Suprapubic skin (tissue), 4 donors: ENCODE data around the gene LNPEP. TPM values are rescaled to one million over a fixed set of nuclear protein-coding genes. Genes with fewer than 3 reads are reported as not detected.

Experiments used
- DNase-seq, 2 donors: peaks; one replicate each; pipeline ENCODE4 v3.0.0-alpha.2; 2019; ENCODE audit warnings: low spot score in 2 of 2
- H3K27ac ChIP-seq: fragments of 200-600 bp; sonication (generic); one replicate; pipeline ENCODE4 v1.5.1; 2019
- H3K27me3 ChIP-seq: fragments of 200-600 bp; sonication (generic); one replicate; pipeline ENCODE4 v1.5.1; 2019
- H3K36me3 ChIP-seq: fragments of 200-600 bp; sonication (generic); one replicate; pipeline ENCODE4 v1.5.1; 2019
- H3K4me1 ChIP-seq: fragments of 200-600 bp; sonication (generic); one replicate; pipeline ENCODE4 v1.5.1; 2019
- H3K4me3 ChIP-seq: fragments of 200-600 bp; sonication (generic); one replicate; pipeline ENCODE4 v1.5.1; 2019; ENCODE audit warnings: mild to moderate bottlenecking
- H3K9me3 ChIP-seq: fragments of 200-600 bp; sonication (generic); one replicate; pipeline ENCODE4 v1.5.1; 2019
- EP300 ChIP-seq: sonication (generic); formaldehyde crosslinking; IDR thresholded peaks from one replicate; pipeline ENCODE4 v1.6.1; 2017; ENCODE audit warnings: antibody characterized with exemption
- POLR2A ChIP-seq, 2 donors: fragments of 450-650 bp; IDR thresholded peaks; one replicate each; pipeline ENCODE4 v1.6.1; 2017; ENCODE audit warnings: antibody characterized with exemption in 2 of 2, mild to moderate bottlenecking in 2 of 2, moderate library complexity in 2 of 2
- POLR2AphosphoS5 ChIP-seq, 3 donors: sonication (generic); formaldehyde crosslinking; IDR thresholded peaks; one replicate each; pipeline ENCODE4 v1.6.1; 2017; ENCODE audit warnings: antibody characterized with exemption in 3 of 3
- WGBS: methylation state at CpG from one replicate; pipeline ENCODE4 v1.1.5; 2018; 5-methylcytosine and 5-hydroxymethylcytosine counted together
- total RNA-seq, 4 donors: library from RNA; depleted of rRNA; stranded (reverse); fragments of >200 nt; gene quantifications; one replicate each; pipeline ENCODE4 v1.1.0, GENCODE V29; 2016
- TF ChIP-seq, protein P1 (sequence below), 2 donors: fragments of 200-600 bp in 1 of 2; fragments of 450-650 bp in 1 of 2; sonication (generic) in 1 of 2; IDR thresholded peaks; one replicate each; pipeline ENCODE4 v1.5.1; 2016 to 2019; ENCODE audit warnings: antibody characterized with exemption in 2 of 2, mild to moderate bottlenecking in 1 of 2, moderate library complexity in 1 of 2

The LNPEP gene
- total RNA-seq, 4 donors from 2014 or later: 43.7 to 107 (median 69.9) TPM

- no peak for TF ChIP-seq EP300
- TF ChIP-seq, protein P1, sequence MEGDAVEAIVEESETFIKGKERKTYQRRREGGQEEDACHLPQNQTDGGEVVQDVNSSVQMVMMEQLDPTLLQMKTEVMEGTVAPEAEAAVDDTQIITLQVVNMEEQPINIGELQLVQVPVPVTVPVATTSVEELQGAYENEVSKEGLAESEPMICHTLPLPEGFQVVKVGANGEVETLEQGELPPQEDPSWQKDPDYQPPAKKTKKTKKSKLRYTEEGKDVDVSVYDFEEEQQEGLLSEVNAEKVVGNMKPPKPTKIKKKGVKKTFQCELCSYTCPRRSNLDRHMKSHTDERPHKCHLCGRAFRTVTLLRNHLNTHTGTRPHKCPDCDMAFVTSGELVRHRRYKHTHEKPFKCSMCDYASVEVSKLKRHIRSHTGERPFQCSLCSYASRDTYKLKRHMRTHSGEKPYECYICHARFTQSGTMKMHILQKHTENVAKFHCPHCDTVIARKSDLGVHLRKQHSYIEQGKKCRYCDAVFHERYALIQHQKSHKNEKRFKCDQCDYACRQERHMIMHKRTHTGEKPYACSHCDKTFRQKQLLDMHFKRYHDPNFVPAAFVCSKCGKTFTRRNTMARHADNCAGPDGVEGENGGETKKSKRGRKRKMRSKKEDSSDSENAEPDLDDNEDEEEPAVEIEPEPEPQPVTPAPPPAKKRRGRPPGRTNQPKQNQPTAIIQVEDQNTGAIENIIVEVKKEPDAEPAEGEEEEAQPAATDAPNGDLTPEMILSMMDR (IDR thresholded peaks at IDR 0.05): no peak
- TF ChIP-seq POLR2AphosphoS5 (IDR thresholded peaks at IDR 0.05): no peak
- Histone ChIP-seq H3K27me3 (no peaks in the 10 kb centered on the region), H3K9me3 (no peaks in the 10 kb centered on the region), H3K27ac (no peak overlapping the region), H3K4me1 (peaks cover 6% of the 10 kb centered on the region), H3K36me3 (peaks cover 16% of the 10 kb centered on the region), H3K4me3 (no peak overlapping the region)
- no peak for DNase-seq
These were observed 39.8 kb downstream of the LNPEP start for GRCh38 chr5:96975656-96976055.

- H3K27ac ChIP-seq: no peak overlapping the region
- peaks cover 22% of the 10 kb centered on the region for H3K36me3 ChIP-seq
- 89% methylated on average over 6 of the region's 6 CpGs for WGBS
- TF ChIP-seq POLR2AphosphoS5 (IDR thresholded peaks at IDR 0.05) (no peak), POLR2A (IDR thresholded peaks at IDR 0.05) (no peak), EP300 (no peak)
- TF ChIP-seq, protein P1 (IDR thresholded peaks at IDR 0.05): no peak
- peaks cover 6% of the 10 kb centered on the region for H3K4me1 ChIP-seq
- no peaks in the 10 kb centered on the region for H3K9me3 ChIP-seq
- H3K27me3 ChIP-seq: no peaks in the 10 kb centered on the region
- no peak overlapping the region for H3K4me3 ChIP-seq
- DNase-seq: no peak
These were observed 41.3 kb downstream of the LNPEP start for GRCh38 chr5:96977228-96977627.

- Histone ChIP-seq H3K9me3 (no peaks in the 10 kb centered on the region), H3K36me3 (peaks cover 26% of the 10 kb centered on the region), H3K27me3 (no peaks in the 10 kb centered on the region), H3K4me1 (no peaks in the 10 kb centered on the region), H3K4me3 (no peak overlapping the region), H3K27ac (no peak overlapping the region)
- WGBS: 80% methylated on average over 5 of the region's 5 CpGs
- DNase-seq: no peak
- TF ChIP-seq EP300: no peak
These were observed 43.1 kb downstream of the LNPEP start for GRCh38 chr5:96978812-96979449.

DNA sequence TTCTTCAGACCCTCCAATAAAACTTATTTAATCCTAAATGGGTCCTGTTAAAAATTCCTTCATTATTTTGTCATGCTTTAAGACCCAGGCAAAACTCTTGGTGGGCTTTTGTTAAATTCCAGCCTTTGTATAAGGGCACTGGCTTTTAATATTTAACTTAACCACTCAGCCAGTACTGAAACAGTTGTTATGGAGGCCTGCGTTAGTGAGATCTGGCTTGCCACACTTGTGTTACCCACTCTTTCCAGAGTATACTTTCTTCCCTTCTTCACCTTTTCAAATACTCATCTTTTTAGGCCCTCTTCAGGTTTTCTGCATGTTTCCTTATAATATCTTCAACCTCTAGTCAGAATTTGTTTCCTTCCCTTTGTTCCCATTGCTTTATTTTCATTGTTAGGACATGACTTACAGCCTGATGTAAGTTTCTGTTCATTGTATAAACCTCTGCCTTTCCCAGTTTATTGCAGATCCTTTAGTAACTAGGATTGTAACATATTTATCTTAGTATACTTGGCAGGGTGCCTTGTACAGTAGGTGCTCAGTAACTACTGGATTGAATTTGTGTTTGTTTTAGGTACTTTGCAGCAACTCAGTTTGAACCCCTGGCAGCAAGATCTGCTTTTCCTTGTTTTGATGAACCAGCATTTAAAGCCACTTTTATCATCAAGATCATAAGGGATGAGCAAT is 48.8 kb downstream of the LNPEP start:
- H3K4me3 ChIP-seq: no peak overlapping the region
- peaks cover 38% of the 10 kb centered on the region for H3K36me3 ChIP-seq
- H3K9me3 ChIP-seq: no peaks in the 10 kb centered on the region
- 82% methylated on average over 1 of the region's 1 CpG for WGBS
- H3K4me1 ChIP-seq: no peaks in the 10 kb centered on the region
- H3K27me3 ChIP-seq: no peaks in the 10 kb centered on the region
- H3K27ac ChIP-seq: no peak overlapping the region
- no peak for DNase-seq
- TF ChIP-seq, protein P1 (IDR thresholded peaks at IDR 0.05): no peak
- no peak for TF ChIP-seq POLR2AphosphoS5 (IDR thresholded peaks at IDR 0.05)

DNA sequence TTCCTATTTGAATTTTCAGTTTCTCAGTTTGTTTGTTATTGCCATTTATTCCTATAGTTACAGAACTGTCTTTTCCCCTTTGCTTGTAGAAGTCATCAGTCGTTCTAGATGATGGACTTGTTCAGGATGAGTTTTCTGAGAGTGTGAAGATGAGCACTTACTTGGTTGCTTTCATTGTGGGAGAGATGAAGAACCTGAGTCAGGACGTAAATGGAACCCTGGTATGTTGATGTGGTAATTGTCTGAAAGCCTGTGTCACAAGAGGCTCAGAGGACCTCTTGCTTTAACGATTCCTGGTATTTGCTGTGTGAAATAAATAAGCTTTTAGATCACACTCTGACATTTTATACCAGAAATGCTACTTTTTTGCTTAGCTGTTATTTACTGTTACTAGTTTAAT is 50.6 kb downstream of the LNPEP start:
- Histone ChIP-seq H3K4me3 (no peak overlapping the region), H3K27me3 (no peaks in the 10 kb centered on the region), H3K9me3 (no peaks in the 10 kb centered on the region), H3K4me1 (no peaks in the 10 kb centered on the region), H3K27ac (no peak overlapping the region), H3K36me3 (peaks cover 39% of the 10 kb centered on the region)
- no peak for TF ChIP-seq POLR2AphosphoS5 (IDR thresholded peaks at IDR 0.05)
- no peak for TF ChIP-seq POLR2A (IDR thresholded peaks at IDR 0.05)
- TF ChIP-seq EP300: no peak
- TF ChIP-seq, protein P1 (IDR thresholded peaks at IDR 0.05): no peak
- 86% methylated on average over 3 of the region's 3 CpGs for WGBS
- no peak for DNase-seq
